Measurements from ENCODE around the gene TMEM30A.

The TMEM30A gene

GRCh38 chr6:75284632-75285282 lies at the start of gene TMEM30A:
Gene TMEM30A (minus strand): TSS chr6:75284792. CDS start chr6:75284638, 154 bp downstream.
- Histone ChIP-seq H3K9me3 (ENCODE audit: control insufficient read depth, insufficient read depth, low read length) (no peaks in the 10 kb centered on the region), H3K4me1 (ENCODE audit: insufficient read depth, low read length) (peaks cover 6% of the 10 kb centered on the region), H3K9ac (ENCODE audit: low read depth, low read length) (peak within 1 kb of the TSS; percentile 69), H3K36me3 (ENCODE audit: insufficient read depth, low read length) (no peaks in the 10 kb centered on the region)

GRCh38 chr6:75333676-75334200 lies 49.1 kb upstream of the TMEM30A start:
- peak overlapping the region; percentile 33; the same call in 1 of the 2 replicates for H3K9ac ChIP-seq (ENCODE audit: low read depth, low read length)
- H3K36me3 ChIP-seq (ENCODE audit: insufficient read depth, low read length), result no peaks in the 10 kb centered on the region
- H3K9me3 ChIP-seq (ENCODE audit: control insufficient read depth, insufficient read depth, low read length), result no peaks in the 10 kb centered on the region
- H3K4me1 ChIP-seq (ENCODE audit: insufficient read depth, low read length), result peaks cover 38% of the 10 kb centered on the region

DNA sequence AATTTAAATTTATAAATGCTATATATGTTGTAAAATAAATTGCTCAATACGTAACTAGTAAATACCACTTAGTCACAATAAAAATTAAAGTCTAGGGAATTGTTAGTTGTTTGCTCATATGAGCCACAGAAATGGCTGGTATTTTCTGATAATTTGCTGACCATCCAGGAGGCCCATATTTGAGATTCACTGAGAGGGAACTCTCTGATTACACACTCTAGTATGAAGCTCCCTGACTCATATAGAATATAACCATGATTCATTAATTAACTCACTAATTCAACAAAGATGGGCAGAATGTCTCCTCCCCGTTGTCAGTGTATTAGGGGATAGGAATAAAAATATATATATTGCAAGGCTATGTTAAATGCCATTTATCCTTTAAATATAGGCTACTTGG lies 46.6 kb upstream of the TMEM30A start:
- peaks cover 28% of the 10 kb centered on the region for H3K4me1 ChIP-seq (ENCODE audit: insufficient read depth, low read length)
- H3K9me3 ChIP-seq (ENCODE audit: control insufficient read depth, insufficient read depth, low read length), result no peaks in the 10 kb centered on the region
- H3K36me3 ChIP-seq (ENCODE audit: insufficient read depth, low read length), result no peaks in the 10 kb centered on the region
- no peak overlapping the region for H3K9ac ChIP-seq (ENCODE audit: low read depth, low read length)

DNA sequence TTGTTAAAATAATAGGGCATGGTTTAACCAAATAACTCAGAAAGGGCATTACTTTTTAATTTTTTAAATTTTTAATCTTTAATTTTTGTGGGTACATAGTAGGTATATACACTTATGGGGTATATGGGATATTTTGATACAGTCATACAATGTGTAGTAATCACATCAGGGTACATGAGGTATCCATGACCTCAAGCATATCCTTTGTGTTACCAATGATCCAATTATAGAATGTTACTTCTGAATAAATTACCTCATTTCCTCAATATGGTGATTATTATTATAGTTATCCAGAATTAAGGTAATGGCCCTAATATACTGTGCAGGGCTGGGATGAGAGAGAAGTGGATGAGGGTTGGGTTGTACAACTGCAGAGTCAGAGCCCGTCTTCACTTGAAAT lies 45.1 kb upstream of the TMEM30A start:
- no peaks in the 10 kb centered on the region for H3K36me3 ChIP-seq (ENCODE audit: insufficient read depth, low read length)
- peaks cover 18% of the 10 kb centered on the region for H3K4me1 ChIP-seq (ENCODE audit: insufficient read depth, low read length)
- no peak overlapping the region for H3K9ac ChIP-seq (ENCODE audit: low read depth, low read length)
- H3K9me3 ChIP-seq (ENCODE audit: control insufficient read depth, insufficient read depth, low read length), result no peaks in the 10 kb centered on the region

DNA sequence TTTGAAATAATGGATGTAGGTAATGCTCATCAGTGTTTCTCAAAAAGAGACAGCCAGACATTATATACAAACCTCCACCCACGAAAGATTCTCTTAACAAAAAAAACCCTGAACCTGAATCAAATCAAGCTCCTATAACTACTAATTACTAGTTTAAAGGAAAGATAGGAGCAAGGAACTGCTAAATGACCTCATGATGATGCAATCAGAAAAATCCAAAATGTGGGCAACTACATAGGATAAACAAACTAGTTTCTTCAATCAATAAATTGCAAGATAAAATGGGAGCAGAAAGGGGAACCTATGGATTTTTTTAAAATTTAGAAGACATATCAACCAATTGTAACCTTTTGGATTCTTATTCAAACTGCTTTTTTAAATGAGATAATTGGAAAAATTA lies 43.2 kb upstream of the TMEM30A start:
- Histone ChIP-seq H3K36me3 (ENCODE audit: insufficient read depth, low read length) (no peaks in the 10 kb centered on the region; the same call in 1 of the 2 replicates), H3K9me3 (ENCODE audit: control insufficient read depth, insufficient read depth, low read length) (no peaks in the 10 kb centered on the region; the same call in 1 of the 2 replicates), H3K4me1 (ENCODE audit: insufficient read depth, low read length) (peaks cover 17% of the 10 kb centered on the region), H3K9ac (ENCODE audit: low read depth, low read length) (no peak overlapping the region)

- peaks cover 7% of the 10 kb centered on the region for H3K4me1 ChIP-seq (ENCODE audit: insufficient read depth, low read length)
- H3K9ac ChIP-seq (ENCODE audit: low read depth, low read length), result no peak overlapping the region
- H3K9me3 ChIP-seq (ENCODE audit: control insufficient read depth, insufficient read depth, low read length), result no peaks in the 10 kb centered on the region; the same call in 1 of the 2 replicates
- H3K36me3 ChIP-seq (ENCODE audit: insufficient read depth, low read length), result no peaks in the 10 kb centered on the region; the same call in 1 of the 2 replicates
Observed at GRCh38 chr6:75326557-75327258, 42.1 kb upstream of the TMEM30A start.

GRCh38 chr6:75318900-75319299 lies 34.3 kb upstream of the TMEM30A start:
- H3K36me3 ChIP-seq (ENCODE audit: insufficient read depth, low read length), result no peaks in the 10 kb centered on the region; the same call in 1 of the 2 replicates
- peaks cover 13% of the 10 kb centered on the region for H3K4me1 ChIP-seq (ENCODE audit: insufficient read depth, low read length)
- no peaks in the 10 kb centered on the region; the same call in 1 of the 2 replicates for H3K9me3 ChIP-seq (ENCODE audit: control insufficient read depth, insufficient read depth, low read length)
- no peak overlapping the region for H3K9ac ChIP-seq (ENCODE audit: low read depth, low read length)

DNA sequence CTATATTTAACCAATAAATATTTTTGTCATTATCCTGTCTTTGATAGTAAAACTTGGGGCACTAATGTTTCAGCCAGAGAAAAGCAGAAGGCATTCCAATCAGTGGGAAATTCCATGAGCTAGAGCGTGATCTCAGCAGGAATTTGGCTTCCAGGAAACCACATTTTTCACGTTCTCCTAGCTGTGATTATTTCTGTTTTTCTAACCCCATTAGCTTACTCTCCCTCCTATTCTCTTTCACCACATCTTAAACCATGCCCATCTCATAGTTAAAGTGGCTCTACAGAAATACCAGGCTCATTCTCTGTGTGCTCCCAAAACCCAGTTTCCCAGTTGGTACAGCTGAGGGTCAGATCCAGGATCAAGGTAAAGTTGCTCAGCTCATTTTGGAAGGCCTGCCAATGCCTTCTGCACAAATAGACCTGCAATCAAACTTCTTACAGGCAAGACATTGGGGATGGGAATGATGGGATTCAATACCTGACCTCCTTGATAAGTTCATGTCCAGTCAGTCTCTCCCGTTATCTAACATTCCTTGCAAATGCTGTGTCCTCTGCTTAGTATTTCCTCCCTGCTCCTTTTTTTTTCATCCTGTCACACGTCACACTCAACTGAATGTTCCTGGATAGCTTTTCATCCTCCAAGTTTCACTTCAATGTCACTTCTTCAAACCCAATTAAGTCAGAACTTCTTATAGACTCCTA lies 33.1 kb upstream of the TMEM30A start:
- Histone ChIP-seq H3K9ac (ENCODE audit: low read depth, low read length) (no peak overlapping the region), H3K4me1 (ENCODE audit: insufficient read depth, low read length) (peaks cover 13% of the 10 kb centered on the region), H3K9me3 (ENCODE audit: control insufficient read depth, insufficient read depth, low read length) (no peaks in the 10 kb centered on the region), H3K36me3 (ENCODE audit: insufficient read depth, low read length) (no peaks in the 10 kb centered on the region)

GRCh38 chr6:75315978-75316377 lies 31.4 kb upstream of the TMEM30A start:
- Histone ChIP-seq H3K36me3 (ENCODE audit: insufficient read depth, low read length) (no peaks in the 10 kb centered on the region), H3K9ac (ENCODE audit: low read depth, low read length) (no peak overlapping the region), H3K9me3 (ENCODE audit: control insufficient read depth, insufficient read depth, low read length) (no peaks in the 10 kb centered on the region), H3K4me1 (ENCODE audit: insufficient read depth, low read length) (peaks cover 13% of the 10 kb centered on the region)

DNA sequence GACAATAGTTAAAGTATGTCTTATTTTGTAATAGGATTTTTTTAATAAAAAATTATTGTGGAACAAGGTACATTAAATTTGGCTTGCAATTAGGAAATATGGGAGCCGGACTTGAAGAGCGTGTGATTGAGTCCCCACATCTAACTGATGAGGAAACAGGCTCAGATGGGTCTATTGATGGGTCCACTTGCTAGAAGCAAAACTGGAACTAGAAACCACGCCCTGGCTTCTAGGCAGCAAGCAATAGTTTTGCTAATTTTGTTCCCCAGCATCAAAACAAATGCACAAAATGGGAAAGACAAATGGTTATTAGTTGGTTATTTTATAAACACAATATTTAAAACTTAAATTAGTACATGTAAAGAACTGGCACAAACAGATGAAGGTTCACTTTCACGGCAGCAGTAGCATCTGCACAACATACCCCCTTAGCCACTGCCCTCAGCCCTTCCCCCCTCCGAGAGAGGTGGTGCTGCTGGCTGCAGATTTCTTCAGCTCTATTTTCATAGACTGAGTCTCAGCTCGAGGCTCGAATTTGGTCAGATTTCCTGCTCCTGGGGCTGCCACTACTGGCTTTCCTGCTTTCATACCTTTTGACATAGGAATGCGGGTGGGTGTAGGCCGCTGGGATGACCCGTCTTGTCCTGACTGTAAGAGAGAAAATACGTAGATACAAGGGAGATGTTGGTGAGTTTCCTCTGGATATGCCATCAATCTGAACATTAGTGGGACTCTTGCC lies 23.8 kb upstream of the TMEM30A start:
- H3K9me3 ChIP-seq (ENCODE audit: control insufficient read depth, insufficient read depth, low read length), result no peaks in the 10 kb centered on the region
- no peaks in the 10 kb centered on the region for H3K36me3 ChIP-seq (ENCODE audit: insufficient read depth, low read length)
- H3K9ac ChIP-seq (ENCODE audit: low read depth, low read length), result peak overlapping the region; percentile 32; the same call in 1 of the 2 replicates
- H3K4me1 ChIP-seq (ENCODE audit: insufficient read depth, low read length), result peaks cover 16% of the 10 kb centered on the region

GRCh38 chr6:75307364-75308004 lies 22.9 kb upstream of the TMEM30A start:
- Histone ChIP-seq H3K36me3 (ENCODE audit: insufficient read depth, low read length) (no peaks in the 10 kb centered on the region), H3K9ac (ENCODE audit: low read depth, low read length) (no peak overlapping the region), H3K9me3 (ENCODE audit: control insufficient read depth, insufficient read depth, low read length) (no peaks in the 10 kb centered on the region), H3K4me1 (ENCODE audit: insufficient read depth, low read length) (peaks cover 16% of the 10 kb centered on the region)

DNA sequence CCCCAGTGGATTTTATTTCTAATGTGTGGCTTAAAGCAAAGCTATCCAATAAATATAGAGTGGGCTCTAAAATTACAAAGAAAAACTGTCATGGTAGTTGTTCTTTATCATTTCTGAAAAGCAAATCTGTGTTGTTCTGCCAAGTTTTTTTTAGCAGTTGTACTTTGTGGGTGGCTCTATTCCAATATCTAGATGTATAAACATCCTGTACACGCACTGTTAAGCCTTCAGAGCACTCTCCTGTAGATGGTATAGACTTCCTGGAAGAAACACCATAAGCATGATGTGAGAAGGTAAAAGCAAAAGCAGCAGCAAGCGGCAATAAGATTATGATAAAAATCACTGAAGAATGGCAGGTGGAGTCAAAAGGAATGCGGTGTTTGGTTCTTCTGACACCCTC lies 21.5 kb upstream of the TMEM30A start:
- peaks cover 16% of the 10 kb centered on the region for H3K4me1 ChIP-seq (ENCODE audit: insufficient read depth, low read length)
- H3K9me3 ChIP-seq (ENCODE audit: control insufficient read depth, insufficient read depth, low read length), result no peaks in the 10 kb centered on the region
- no peaks in the 10 kb centered on the region for H3K36me3 ChIP-seq (ENCODE audit: insufficient read depth, low read length)
- H3K9ac ChIP-seq (ENCODE audit: low read depth, low read length), result no peak overlapping the region

- Histone ChIP-seq H3K4me1 (ENCODE audit: insufficient read depth, low read length) (peaks cover 16% of the 10 kb centered on the region), H3K9me3 (ENCODE audit: control insufficient read depth, insufficient read depth, low read length) (no peaks in the 10 kb centered on the region), H3K9ac (ENCODE audit: low read depth, low read length) (no peak overlapping the region), H3K36me3 (ENCODE audit: insufficient read depth, low read length) (no peaks in the 10 kb centered on the region)
Observed at GRCh38 chr6:75305573-75305972, 21.0 kb upstream of the TMEM30A start.

Data from ES-I3 (cell line).